T47D (cell line): ENCODE results near the gene TBC1D16.
A peak's percentile ranks its signal among the peaks of the same experiment; 100 is the strongest.

Experiments
- DNase-seq, 2 experiments: peaks; one replicate each; pipeline versions ENCODE4 v3.0.0 to v3.0.0-alpha.2; 2011 to 2012; ENCODE audit warnings: low read depth in 1 of 2, low spot score in 1 of 2
- JUND ChIP-seq: IDR thresholded peaks from 2 replicates; pipeline ENCODE4 v1.6.1; 2012; ENCODE audit warnings: low read depth
- in situ Hi-C: cut with HindIII; loops from 2 replicates; pipeline ENCODE4 v1.10.0; 2016; ENCODE audit warnings: low sequenced_read_pairs, low pct_unique_long_range_greater_than_20kb

Gene TBC1D16

DNA sequence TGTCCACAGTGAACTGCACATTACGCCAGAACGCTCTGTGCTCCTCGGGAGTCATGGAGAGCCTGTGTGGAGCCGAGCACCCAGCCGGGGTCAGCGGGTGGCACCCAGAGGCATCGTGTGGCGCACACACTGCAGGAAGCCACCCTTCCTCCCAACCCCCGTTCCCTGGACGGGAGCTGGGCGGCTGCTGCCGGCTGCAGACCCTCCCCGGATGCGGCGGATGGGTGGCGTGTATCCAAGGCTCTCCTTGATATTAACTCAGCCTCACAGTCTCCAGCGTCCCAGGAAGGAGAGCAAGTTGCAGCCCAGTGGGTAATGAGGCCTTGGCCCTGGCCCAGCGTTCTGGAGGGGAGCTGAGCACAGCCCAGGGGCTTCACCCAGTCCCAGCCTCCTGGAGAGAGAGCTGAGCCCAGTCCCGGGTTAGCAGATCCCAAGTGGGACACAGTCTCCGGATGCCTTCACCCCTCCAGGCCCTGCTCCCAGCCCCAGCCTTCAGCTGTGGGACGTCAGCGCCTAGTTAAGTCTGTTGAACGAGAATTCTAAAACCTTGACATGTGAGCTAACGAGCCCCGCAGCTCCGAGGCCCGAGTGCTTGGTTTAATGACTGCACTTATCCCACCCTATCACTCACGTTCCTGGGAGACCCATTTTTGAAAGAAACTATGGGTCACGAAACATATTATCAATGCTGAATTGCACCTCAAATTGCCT lies 86.6 kb downstream of the TBC1D16 start:
- TF ChIP-seq JUND = no peak
- in situ Hi-C loops = no loop called here
- no peak for DNase-seq

DNA sequence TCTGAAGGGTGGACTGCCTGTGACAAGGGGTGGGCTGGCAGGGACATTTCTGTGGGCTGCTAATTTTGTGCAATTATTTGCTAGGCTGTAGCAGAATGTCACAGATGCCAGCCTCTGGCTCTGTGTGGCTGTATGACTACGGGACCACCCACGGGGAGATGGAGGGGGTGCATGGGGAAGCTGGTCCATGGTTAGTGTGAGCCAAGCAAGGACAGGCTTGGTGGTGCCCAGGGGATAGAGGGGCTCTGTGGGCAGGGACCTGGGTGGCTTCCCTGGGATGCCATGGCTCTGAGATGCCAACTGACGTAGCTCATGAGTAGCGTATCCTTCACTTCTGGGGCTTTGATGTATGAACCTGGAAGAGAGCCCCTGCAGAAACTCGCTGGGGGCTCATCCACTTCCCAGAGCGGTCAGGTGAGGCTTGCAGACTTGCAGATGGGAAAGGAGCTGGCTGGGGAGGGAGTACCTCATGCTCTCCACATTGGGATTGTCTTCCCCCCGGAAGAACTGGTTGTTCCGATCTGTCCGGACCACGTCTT lies 87.2 kb downstream of the TBC1D16 start:
- in situ Hi-C loops = no loop called here
- no peak for DNase-seq

DNA sequence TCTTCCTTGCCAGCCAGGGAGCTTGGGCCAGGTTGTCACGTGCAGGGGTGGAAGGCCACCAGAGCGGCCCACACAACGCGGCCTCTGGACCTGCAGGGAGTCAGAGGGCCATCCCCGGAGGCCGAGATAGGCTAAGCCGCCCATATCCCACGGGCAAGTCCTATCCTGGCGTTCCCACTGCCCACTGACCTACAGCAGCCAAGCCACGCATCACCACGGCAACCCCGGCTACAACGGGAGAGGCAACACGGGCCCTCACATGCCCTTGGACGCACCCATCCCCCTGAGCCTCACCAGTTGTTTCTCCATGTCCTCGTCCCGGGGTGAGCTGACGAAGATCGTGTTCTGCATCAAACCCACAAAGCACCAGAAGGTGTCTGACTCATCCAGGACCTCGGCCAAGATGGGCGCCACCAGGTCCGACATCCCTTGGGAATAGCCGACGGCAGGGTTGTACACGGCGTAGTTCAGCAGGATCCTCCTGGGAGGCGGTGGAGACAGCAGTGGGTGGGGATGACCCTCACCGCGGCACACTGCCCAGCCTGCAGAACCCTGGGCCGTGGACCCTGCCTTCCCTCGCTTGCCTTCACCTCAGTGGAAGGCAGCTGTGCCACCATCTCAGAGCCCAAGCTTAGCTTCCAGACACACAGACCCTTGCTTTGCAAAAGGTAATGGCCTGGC lies 88.2 kb downstream of the TBC1D16 start:
- TF ChIP-seq JUND = no peak
- DNase-seq = no peak
- in situ Hi-C loops = no loop called here

More for the DNA sequence above, 87.2 kb downstream of the TBC1D16 start:
- no peak for TF ChIP-seq JUND

DNA sequence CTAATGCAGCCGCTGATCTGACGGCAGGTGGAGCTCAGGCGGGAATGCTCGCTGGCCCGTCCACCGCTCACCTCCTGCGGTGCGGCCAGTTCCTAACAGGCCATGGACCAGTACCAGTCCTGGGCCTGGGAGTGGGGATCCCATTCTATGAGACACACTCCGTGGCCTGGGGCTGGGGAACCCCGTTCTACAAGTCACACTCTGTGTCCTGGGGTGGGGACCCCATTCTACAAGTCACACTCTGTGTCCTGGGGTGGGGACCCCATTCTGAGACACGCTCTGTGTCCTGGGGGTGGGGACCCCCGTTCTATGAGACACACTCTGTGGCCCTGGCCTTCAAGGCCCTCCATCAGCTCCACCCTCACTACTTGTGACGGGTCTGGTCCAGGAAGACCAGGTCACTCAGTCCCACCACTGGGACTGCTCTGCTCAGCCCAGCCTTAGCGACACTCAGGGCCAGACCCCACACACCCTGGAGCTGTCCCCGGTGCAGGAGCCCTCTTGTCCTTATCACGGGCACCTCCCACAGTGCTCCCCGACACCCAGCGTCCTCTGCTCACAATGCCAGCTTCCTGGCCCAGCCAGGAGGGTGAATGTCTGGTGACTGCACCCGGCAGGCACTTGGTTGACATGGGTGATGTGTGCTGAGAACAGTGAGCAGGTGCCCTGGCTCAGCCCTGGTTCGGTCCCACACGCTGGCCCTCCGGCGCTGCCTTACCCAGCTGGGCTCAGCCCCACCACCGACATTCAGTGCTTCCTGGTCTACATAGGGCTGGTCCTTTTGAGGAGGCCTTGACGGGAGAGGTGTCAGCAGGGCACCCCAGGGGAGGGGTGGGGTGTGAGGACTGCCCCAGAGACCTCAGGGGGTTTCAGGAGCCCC lies 89.1 kb downstream of the TBC1D16 start:
- in situ Hi-C loops = no loop called here
- no peak for DNase-seq

DNA sequence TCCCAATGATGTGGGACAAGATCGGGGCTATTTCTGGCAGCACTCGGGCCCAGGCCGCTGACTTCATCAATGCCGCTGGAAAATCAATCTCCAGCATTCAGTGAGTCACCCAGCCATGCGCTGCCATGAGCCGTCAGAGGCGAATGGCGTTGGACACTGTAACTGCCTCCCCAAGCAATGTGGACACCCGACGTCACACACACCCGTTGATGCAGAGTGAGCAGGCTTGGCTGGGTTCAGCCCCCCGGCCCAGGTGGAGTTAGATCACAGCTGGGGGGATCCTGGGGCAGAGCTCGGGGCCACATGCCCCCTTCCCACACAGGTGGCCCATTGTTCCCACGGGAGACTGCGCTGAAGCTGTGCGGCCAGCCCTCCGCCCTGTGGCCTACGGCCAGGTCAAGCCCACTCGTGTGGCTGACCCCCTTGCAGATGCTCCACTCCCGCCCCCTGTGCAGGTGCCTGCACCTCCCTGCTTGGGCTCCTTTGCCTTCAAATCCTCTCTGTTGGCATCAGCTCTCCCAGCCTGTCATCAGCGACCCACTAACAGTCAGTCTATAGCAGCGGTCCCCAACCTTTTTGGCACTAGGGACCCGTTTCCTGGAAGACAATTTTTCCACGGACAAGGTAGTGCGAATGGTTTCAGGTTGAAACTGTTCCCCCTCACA lies 89.9 kb downstream of the TBC1D16 start:
- no peak for TF ChIP-seq JUND
- no peak for DNase-seq
- in situ Hi-C loops = no loop called here

More for the DNA sequence above, 89.1 kb downstream of the TBC1D16 start:
- TF ChIP-seq JUND = no peak

DNA sequence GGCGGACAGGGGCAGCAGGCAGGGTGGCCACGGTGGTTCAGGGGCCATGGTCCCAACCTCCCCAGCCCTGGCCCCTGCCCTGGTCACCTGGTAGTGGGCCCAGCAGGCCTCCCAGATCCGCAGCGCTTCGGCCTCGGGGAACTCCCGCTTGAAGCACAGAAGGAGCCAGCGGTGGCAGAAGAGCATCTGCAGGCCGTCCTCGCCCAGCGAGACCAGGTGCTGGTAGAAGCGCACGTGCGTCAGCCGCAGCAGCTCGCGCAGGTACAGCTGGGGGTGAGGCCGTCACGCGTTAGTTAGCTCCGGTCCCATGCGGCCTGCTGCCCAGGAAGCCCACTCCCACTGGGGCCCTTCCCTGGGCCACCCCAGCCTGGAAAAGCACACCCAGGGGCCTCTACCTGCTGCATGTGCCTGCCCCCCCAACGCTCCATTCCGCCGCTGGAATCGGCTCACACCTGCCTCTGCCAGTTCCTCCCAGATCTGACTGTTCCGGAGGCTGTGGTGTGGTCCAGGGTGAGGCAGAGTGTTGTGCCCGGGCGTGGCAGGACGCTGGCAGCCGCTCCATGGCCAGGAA lies 90.8 kb downstream of the TBC1D16 start:
- in situ Hi-C loops = no loop called here
- no peak for DNase-seq
- no peak for TF ChIP-seq JUND

DNA sequence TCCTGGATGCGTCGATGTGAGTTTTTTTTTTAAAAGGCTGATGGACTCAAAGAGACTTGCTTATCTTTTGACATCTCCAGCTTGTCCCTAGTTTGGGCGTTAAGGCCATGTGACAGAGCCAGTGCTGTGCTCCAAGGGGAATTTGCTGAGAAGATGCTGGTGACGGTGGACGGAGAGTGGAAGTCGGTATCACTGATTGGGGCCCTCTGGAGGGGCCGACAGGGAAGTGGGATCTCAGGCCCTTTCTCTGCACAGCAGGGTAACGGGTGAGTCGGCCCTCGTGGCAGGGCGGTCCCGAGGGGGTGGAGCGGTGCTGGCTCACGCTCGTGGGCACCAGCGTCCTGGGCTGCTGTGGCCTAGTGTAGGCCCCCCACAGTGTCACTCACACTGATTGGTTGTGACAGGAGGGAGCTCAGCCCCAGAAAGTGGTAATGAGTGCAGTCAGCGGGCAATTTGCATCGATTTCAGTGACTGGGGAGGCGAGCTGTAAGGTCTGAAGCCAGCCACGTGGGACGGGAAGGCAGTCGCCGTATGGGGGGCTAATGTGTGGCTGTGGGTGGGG lies 91.3 kb downstream of the TBC1D16 start:
- in situ Hi-C loops = no loop called here
- DNase-seq = no peak

DNA sequence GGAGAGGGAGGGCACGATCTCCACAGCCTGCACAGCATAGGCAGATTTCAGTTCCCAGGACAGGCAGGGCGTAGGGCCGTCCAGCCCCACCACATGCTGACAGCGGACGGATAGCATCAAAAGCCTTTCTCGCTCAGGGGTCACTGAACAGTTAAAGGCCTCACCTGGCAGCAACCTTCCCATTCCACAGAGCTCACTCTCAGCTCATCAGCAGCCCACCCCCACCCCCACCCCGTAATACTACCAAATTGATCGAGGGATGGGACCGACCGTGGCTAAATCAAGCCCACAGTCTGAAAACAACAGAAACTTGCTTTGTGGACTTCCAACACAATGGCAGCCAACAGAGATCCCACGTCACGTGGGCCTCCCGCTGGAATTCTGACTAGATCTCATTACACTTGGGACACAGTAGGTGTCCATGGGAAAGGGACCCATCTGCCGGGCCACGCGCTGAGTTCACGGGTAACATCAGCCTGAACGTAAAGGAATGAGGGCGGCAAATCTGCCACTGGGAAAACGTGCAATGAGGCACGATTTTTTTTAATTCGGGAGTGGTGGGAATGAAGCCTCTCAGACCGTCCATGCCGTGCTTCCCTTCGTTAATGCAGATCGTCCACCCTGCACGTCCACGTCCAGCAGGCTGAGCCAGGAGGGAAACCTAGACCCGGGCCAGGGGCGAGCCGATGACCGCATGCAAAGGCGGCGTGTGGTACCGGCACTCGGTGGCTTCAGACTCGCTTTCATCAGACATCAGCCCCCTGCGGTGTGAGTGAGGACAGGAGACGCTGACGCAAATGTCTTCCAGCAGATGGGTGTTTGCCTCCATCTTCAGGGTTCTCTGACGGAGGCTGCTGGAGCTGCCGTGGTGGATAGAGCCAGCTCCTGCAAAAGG lies 92.1 kb downstream of the TBC1D16 start:
- no peak for DNase-seq
- in situ Hi-C loops = no loop called here
- TF ChIP-seq JUND = no peak

More for the DNA sequence above, 91.3 kb downstream of the TBC1D16 start:
- no peak for TF ChIP-seq JUND

DNA sequence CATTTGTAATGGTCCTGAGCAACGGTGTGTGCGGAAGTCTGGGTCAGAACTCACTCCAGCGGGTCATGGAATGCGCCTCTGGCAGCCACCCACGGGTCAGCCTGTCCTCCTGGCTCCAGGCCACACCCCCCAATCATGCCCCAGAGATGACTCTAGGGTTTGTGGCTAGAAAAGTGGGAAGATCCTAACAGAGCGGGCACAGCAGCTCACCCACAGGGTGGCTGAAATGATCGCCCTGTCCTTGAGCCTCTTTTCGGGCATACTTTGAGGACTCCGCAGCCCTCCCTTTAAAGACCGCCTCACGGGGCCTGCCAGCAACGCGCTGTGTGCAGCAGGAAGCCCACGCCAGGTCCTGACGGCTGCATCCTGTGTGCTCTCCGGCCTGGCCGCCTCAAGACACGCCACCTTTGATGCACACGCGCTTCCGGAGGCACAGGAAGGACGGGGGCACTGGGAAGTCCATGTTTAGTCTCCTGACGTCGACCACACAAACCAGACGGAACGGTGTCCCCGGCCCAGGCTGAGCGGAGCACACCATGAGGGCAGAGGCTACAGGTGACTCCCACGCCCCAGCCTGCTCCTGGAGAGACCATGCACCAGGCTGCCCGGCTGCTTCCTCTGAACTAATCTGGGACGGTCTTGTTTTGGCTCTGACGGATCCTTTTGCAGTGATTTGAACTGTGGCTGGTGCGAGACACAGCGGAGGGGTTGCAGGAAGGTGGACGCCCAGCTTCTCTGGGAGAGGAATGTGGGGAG lies 92.9 kb downstream of the TBC1D16 start:
- in situ Hi-C loops = no loop called here
- peak in 1 of 2 experiments; percentile 78 for DNase-seq
- TF ChIP-seq JUND = no peak

DNA sequence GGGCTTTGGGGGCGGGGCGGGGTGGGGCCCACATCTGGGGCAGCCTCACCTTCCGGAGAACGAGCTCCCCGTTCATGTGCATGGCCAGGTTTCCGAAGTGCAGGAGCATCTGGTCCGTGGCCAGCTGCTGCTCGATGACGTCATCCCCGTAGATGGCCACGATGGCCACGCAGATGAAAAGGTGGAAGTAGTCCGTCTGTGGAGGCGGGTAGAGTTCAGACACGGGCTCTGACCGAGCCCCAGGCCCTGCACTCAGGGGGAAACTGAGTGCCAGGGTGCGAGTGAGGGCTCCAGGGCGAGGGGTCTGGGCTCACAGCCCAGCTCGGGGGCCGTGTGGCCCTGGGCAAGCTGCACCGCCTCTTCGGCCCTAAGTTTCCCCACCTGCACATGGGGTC lies 93.7 kb downstream of the TBC1D16 start:
- in situ Hi-C loops = no loop called here
- DNase-seq = no peak
- TF ChIP-seq JUND = no peak
